HCT116 (cell line): ENCODE data around the gene IRF2BP2. TPM values are rescaled to one million over a fixed set of nuclear protein-coding genes. Genes with fewer than 3 reads are reported as not detected.

ENCODE experiments used
- ATAC-seq: fragments of 200-7000 bp; cut with Tn5 transposase; 2 replicates; pipeline ENCODE4 v1.9.1; 2020; ENCODE audit warnings: mild to moderate bottlenecking, moderate library complexity
- BruUV-seq: library from RNA; stranded (reverse); fragments of 400-500 nt; replicated peaks from 2 replicates; lab custom pipeline; 2021; lab: Mats Ljungman, UMichigan
- CTCF ChIA-PET: fragments of 300-600 bp; sonication (Branson Sonifier 250); formaldehyde crosslinking; loops from one replicate; lab custom pipeline; 2021; ENCODE audit warnings: antibody characterized with exemption; lab: Charles Lee
- POLR2A ChIA-PET: fragments of 300-600, 350-600 bp; sonication (Branson Sonifier 250); formaldehyde crosslinking; loops from one replicate; lab custom pipeline; 2021; ENCODE audit warnings: antibody characterized with exemption; lab: Charles Lee
- RAD21 ChIA-PET, 2 experiments: fragments of 300-600 bp; sonication (Branson Sonifier 250); formaldehyde crosslinking; loops; one replicate each; lab custom pipeline; 2023; ENCODE audit warnings: low total read pairs in 2 of 2; ENCODE audit not compliant: uncharacterized antibody in 2 of 2, unreplicated experiment in 2 of 2, low non-redundant PET in 1 of 2; lab: Charles Lee
- DNase-seq: peaks from one replicate; pipeline ENCODE4 v3.0.0-alpha.2; 2010; ENCODE audit warnings: low read depth, low spot score
- H2AFZ ChIP-seq: fragments of 200-600 bp; shearing (Covaris generic), sonication (generic); 2 replicates; pipeline ENCODE4 v1.6.1; 2017; ENCODE audit warnings: low read depth, mixed run types, mixed read lengths, antibody characterized with exemption, low read length; ENCODE audit not compliant: poor library complexity, severe bottlenecking
- H3K27ac ChIP-seq: 2 replicates; pipeline ENCODE4 v1.5.1; 2012; ENCODE audit warnings: low read depth, low read length
- H3K27me3 ChIP-seq: fragments of 200-600 bp; sonication (generic); 2 replicates; pipeline ENCODE4 v1.6.1; 2016; ENCODE audit warnings: mixed run types, low read length, mixed read lengths; ENCODE audit not compliant: insufficient read depth
- H3K36me3 ChIP-seq, 2 experiments: fragments of 200-500 bp in 1 of 2; fragments of 200-600 bp in 1 of 2; sonication (Bioruptor generic) in 1 of 2; sonication (generic) in 1 of 2; 2 replicates each; pipeline versions ENCODE4 v1.5.1 to v1.6.1; 2014 to 2016; ENCODE audit warnings: low read length in 2 of 2, inconsistent platforms in 1 of 2, mixed read lengths in 1 of 2, mixed run types in 1 of 2; ENCODE audit not compliant: insufficient read depth in 2 of 2, control insufficient read depth in 1 of 2
- H3K4me1 ChIP-seq, 2 experiments: fragments of 200-600 bp in 1 of 2; sonication (generic) in 1 of 2; 2 replicates each; pipeline versions ENCODE4 v1.5.1 to v1.6.1; 2012 to 2017; ENCODE audit warnings: low read length in 2 of 2, inconsistent platforms in 1 of 2, mild to moderate bottlenecking in 1 of 2, mixed read lengths in 1 of 2, mixed run types in 1 of 2, moderate library complexity in 1 of 2; ENCODE audit not compliant: insufficient read depth in 2 of 2, control insufficient read depth in 1 of 2
- H3K4me2 ChIP-seq: fragments of 200-600 bp; sonication (generic); 2 replicates; pipeline ENCODE4 v1.6.1; 2017; ENCODE audit warnings: mixed run types, low read length, mixed read lengths
- H3K4me3 ChIP-seq, 2 experiments: fragments of 200-600 bp in 1 of 2; sonication (generic) in 1 of 2; replicated peaks in 1 of 2; 2 replicates each; pipeline ENCODE4 v1.5.1; 2011 to 2016; ENCODE audit warnings: low read length in 2 of 2, control low read depth in 1 of 2, low read depth in 1 of 2, mild to moderate bottlenecking in 1 of 2, mixed read lengths in 1 of 2, mixed run types in 1 of 2
- H3K79me2 ChIP-seq: fragments of 200-600 bp; sonication (generic); 2 replicates; pipeline ENCODE4 v1.6.1; 2017; ENCODE audit warnings: mild to moderate bottlenecking, mixed run types, low read length, moderate library complexity, mixed read lengths; ENCODE audit not compliant: insufficient read depth
- H3K9ac ChIP-seq: fragments of 200-600 bp; sonication (generic); 2 replicates; pipeline ENCODE4 v1.6.1; 2016; ENCODE audit warnings: low read length, mixed read lengths
- H3K9me2 ChIP-seq: fragments of 200-600 bp; sonication (generic), shearing (Covaris generic); 2 replicates; pipeline ENCODE4 v1.6.1; 2017; ENCODE audit warnings: mixed run types, mild to moderate bottlenecking, moderate library complexity; ENCODE audit not compliant: insufficient read depth
- H3K9me3 ChIP-seq, 2 experiments: fragments of 200-500 bp in 1 of 2; fragments of 200-600 bp in 1 of 2; sonication (Bioruptor generic) in 1 of 2; sonication (generic) in 1 of 2; 2 replicates each; pipeline ENCODE4 v1.6.1; 2014 to 2017; ENCODE audit warnings: low read length in 2 of 2, mixed read lengths in 2 of 2, inconsistent platforms in 1 of 2, low read depth in 1 of 2, mild to moderate bottlenecking in 1 of 2, mixed run types in 1 of 2, moderate library complexity in 1 of 2; ENCODE audit not compliant: control insufficient read depth in 1 of 2, insufficient read depth in 1 of 2
- H4K20me1 ChIP-seq: fragments of 200-600 bp; sonication (generic), shearing (Covaris generic); 2 replicates; pipeline ENCODE4 v1.6.1; 2017; ENCODE audit warnings: mixed run types, mild to moderate bottlenecking, moderate library complexity; ENCODE audit not compliant: insufficient read depth
- EGR1 ChIP-seq: IDR thresholded peaks from 2 replicates; pipeline ENCODE4 v1.6.1; 2012; ENCODE audit warnings: low read depth
- ELF1 ChIP-seq: IDR thresholded peaks from 2 replicates; pipeline ENCODE4 v1.6.1; 2012; ENCODE audit warnings: low read depth, borderline replicate concordance
- EZH2 ChIP-seq: fragments of 200-600 bp; sonication (generic); IDR thresholded peaks from 2 replicates; pipeline ENCODE4 v1.6.1; 2017; ENCODE audit warnings: antibody characterized with exemption, mixed run types
- FOSL1 ChIP-seq: IDR thresholded peaks from 2 replicates; pipeline ENCODE4 v1.6.1; 2012; ENCODE audit warnings: low read depth
- POLR2A ChIP-seq: IDR thresholded peaks from 2 replicates; pipeline ENCODE4 v1.7.0; 2011; ENCODE audit warnings: borderline replicate concordance; ENCODE audit not compliant: insufficient read depth, insufficient read length; ENCODE audit errors: extremely low read depth
- RAD21 ChIP-seq: IDR thresholded peaks from 2 replicates; pipeline ENCODE4 v1.6.1; 2012; ENCODE audit warnings: low read depth, mild to moderate bottlenecking
- TCF7L2 ChIP-seq: IDR thresholded peaks from 2 replicates; pipeline ENCODE4 v1.7.0; 2011; ENCODE audit warnings: borderline replicate concordance, inconsistent platforms; ENCODE audit not compliant: insufficient read depth, insufficient read length; ENCODE audit errors: extremely low read depth
- intact Hi-C: fragments of 100-400 bp; cut with micrococcal nuclease; formaldehyde crosslinking; loops from 2 replicates; pipeline ENCODE4 v1.10.0; 2022
- total RNA-seq: library from RNA; stranded (reverse); gene quantifications from one replicate; pipeline ENCODE4 v1.2.1, GENCODE V29; 2021; ENCODE audit not compliant: unreplicated experiment
- TF ChIP-seq, protein P1 (sequence below): IDR thresholded peaks from 2 replicates; pipeline ENCODE4 v1.6.1; 2012; ENCODE audit warnings: low read depth
- TF ChIP-seq, protein P2 (sequence below), 3 experiments: fragments of 200-600 bp in 1 of 3; sonication (generic) in 1 of 3; IDR thresholded peaks in 2 of 3; conservative IDR thresholded peaks in 1 of 3; 2 replicates each; pipeline ENCODE4 v1.5.1; 2012 to 2017; ENCODE audit warnings: low read depth in 2 of 3, low read length in 2 of 3, antibody characterized with exemption in 1 of 3, borderline replicate concordance in 1 of 3, control low read depth in 1 of 3, mild to moderate bottlenecking in 1 of 3, mixed read lengths in 1 of 3, mixed run types in 1 of 3, moderate library complexity in 1 of 3; ENCODE audit not compliant: insufficient read depth in 1 of 3
- TF ChIP-seq, protein P3 (sequence below): IDR thresholded peaks from 2 replicates; pipeline ENCODE4 v1.6.1; 2012

Gene IRF2BP2
- total RNA-seq, 1 experiment from 2014 or later: 61.3 TPM

DNA sequence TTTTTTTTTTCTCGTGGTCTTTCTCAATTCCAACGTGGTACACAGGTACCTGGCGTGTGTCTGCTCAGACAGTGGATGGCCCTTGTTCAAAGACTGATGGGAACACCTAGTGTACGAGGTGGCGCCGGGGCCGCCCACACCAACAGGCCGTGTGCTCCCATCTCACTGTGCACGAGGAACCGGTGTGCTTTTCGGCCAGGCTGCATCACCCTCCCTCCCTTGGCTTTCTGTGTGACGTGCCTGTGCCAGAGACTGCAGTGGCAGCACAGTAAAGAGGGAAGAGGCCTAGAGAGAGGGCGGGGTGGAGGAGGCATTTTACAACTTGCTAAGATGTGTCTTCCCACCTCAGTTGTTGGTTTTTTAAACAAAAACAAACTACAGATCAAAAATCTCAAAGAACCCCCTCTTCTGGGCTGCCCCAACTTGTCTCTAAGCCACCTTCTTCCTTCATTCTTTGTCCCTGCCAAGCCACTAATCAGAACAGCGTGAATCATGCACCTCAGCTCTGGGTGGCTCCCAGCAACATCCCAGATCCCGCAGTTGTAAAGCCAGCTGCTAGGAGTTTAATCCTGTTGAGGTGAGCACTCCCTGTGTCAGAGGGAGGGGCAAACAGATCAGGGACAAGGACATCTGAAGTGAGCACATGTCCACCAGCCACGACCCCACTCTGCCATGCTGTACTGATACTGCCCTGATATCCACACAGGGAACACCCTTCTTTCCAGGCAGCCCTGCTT lies 20.7 kb downstream of the IRF2BP2 start (continued):
- TF ChIP-seq, protein P1, sequence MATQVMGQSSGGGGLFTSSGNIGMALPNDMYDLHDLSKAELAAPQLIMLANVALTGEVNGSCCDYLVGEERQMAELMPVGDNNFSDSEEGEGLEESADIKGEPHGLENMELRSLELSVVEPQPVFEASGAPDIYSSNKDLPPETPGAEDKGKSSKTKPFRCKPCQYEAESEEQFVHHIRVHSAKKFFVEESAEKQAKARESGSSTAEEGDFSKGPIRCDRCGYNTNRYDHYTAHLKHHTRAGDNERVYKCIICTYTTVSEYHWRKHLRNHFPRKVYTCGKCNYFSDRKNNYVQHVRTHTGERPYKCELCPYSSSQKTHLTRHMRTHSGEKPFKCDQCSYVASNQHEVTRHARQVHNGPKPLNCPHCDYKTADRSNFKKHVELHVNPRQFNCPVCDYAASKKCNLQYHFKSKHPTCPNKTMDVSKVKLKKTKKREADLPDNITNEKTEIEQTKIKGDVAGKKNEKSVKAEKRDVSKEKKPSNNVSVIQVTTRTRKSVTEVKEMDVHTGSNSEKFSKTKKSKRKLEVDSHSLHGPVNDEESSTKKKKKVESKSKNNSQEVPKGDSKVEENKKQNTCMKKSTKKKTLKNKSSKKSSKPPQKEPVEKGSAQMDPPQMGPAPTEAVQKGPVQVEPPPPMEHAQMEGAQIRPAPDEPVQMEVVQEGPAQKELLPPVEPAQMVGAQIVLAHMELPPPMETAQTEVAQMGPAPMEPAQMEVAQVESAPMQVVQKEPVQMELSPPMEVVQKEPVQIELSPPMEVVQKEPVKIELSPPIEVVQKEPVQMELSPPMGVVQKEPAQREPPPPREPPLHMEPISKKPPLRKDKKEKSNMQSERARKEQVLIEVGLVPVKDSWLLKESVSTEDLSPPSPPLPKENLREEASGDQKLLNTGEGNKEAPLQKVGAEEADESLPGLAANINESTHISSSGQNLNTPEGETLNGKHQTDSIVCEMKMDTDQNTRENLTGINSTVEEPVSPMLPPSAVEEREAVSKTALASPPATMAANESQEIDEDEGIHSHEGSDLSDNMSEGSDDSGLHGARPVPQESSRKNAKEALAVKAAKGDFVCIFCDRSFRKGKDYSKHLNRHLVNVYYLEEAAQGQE: no peak
- no peak for TF ChIP-seq EZH2
- TF ChIP-seq, protein P2, sequence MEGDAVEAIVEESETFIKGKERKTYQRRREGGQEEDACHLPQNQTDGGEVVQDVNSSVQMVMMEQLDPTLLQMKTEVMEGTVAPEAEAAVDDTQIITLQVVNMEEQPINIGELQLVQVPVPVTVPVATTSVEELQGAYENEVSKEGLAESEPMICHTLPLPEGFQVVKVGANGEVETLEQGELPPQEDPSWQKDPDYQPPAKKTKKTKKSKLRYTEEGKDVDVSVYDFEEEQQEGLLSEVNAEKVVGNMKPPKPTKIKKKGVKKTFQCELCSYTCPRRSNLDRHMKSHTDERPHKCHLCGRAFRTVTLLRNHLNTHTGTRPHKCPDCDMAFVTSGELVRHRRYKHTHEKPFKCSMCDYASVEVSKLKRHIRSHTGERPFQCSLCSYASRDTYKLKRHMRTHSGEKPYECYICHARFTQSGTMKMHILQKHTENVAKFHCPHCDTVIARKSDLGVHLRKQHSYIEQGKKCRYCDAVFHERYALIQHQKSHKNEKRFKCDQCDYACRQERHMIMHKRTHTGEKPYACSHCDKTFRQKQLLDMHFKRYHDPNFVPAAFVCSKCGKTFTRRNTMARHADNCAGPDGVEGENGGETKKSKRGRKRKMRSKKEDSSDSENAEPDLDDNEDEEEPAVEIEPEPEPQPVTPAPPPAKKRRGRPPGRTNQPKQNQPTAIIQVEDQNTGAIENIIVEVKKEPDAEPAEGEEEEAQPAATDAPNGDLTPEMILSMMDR (IDR thresholded peaks at IDR 0.05 in 2 of 3, conservative IDR thresholded peaks at IDR 0.05 in 1 of 3; ENCODE audit: borderline replicate concordance in 1 of 3, insufficient read depth in 1 of 3, low read depth in 2 of 3, low read length in 2 of 3): no peak

DNA sequence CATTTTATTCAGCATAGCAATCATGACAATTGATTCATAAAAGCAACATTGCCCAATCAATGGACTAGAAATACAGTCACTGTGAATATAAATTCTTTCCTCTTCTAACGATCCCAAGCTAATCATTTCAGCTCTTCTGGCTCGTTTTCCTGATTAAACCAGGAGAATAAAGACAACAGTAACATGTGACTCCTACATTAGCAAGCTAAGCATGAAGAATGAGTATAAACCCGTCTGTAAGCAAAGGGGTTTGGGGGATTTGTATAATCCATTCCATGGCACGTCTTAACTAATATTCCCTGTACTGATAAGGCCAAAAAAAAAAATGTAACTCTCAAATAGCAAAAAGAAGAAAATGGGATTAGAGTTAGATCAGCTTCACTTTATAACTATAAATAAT lies 21.6 kb downstream of the IRF2BP2 start:
- CTCF ChIA-PET: no interaction called here
- DNase-seq (no peak), ATAC-seq (no peak)
- no peaks in the 10 kb centered on the region for H3K9me2 ChIP-seq
- intact Hi-C loops: no loop called here
- H3K36me3 ChIP-seq: no peaks in the 10 kb centered on the region
- H3K79me2 ChIP-seq: no peaks in the 10 kb centered on the region
- H3K4me1 ChIP-seq: no peaks in the 10 kb centered on the region
- H3K4me3 ChIP-seq: no peak overlapping the region
- no peak for TF ChIP-seq FOSL1
- TF ChIP-seq EGR1: no peak
- TF ChIP-seq, protein P3, sequence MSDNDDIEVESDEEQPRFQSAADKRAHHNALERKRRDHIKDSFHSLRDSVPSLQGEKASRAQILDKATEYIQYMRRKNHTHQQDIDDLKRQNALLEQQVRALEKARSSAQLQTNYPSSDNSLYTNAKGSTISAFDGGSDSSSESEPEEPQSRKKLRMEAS: no peak
- no peak for TF ChIP-seq POLR2A
- no peak for TF ChIP-seq TCF7L2
- TF ChIP-seq, protein P2 (IDR thresholded peaks at IDR 0.05 in 2 of 3, conservative IDR thresholded peaks at IDR 0.05 in 1 of 3; ENCODE audit: borderline replicate concordance in 1 of 3, insufficient read depth in 1 of 3, low read depth in 2 of 3, low read length in 2 of 3): no peak
- no peak for TF ChIP-seq ELF1
- no peak for TF ChIP-seq RAD21
- no peak overlapping the region for H3K9ac ChIP-seq
- no peak overlapping the region for H3K27ac ChIP-seq
- RAD21 ChIA-PET: no interaction called here
- H3K4me2 ChIP-seq: no peak overlapping the region
- POLR2A ChIA-PET: no interaction called here
- no peaks in the 10 kb centered on the region for H3K27me3 ChIP-seq
- H3K9me3 ChIP-seq: no peaks in the 10 kb centered on the region
- no peak overlapping the region for H2AFZ ChIP-seq
- H4K20me1 ChIP-seq: 0 out of 2 replicates have a peak, but pooled peaks cover 3% of the 10 kb centered on the region
- BruUV-seq: no TSS peak
